Psoas muscle (tissue), 8 donors: ENCODE measurements around the gene KLK10. TPM values are rescaled to one million over a fixed set of nuclear protein-coding genes. Genes with fewer than 3 reads are reported as not detected.

Experiments
- ATAC-seq, 4 donors: fragments of 200-7000 bp; cut with Tn5 transposase; one replicate each; pipeline ENCODE4 v1.9.1; 2020; ENCODE audit warnings: moderate library complexity in 3 of 4, mild to moderate bottlenecking in 2 of 4
- DNase-seq, 2 donors: peaks; one replicate each; pipeline ENCODE4 v3.0.0-alpha.2; 2020
- H3K27ac ChIP-seq: fragments of 200-600 bp; one replicate; pipeline ENCODE4 v1.8.0; 2022
- H3K27me3 ChIP-seq, 3 donors: fragments of 200-600 bp in 1 of 3; one replicate each; pipeline versions ENCODE4 v1.6.1 to v1.8.0; 2013 to 2022; ENCODE audit warnings: low read length in 2 of 3, mild to moderate bottlenecking in 2 of 3, moderate library complexity in 1 of 3; ENCODE audit not compliant: insufficient read depth in 3 of 3
- H3K36me3 ChIP-seq, 2 donors: fragments of 200-600 bp in 1 of 2; one replicate each; pipeline versions ENCODE4 v1.6.1 to v1.8.0; 2013 to 2022; ENCODE audit warnings: low read depth in 1 of 2, mild to moderate bottlenecking in 1 of 2, moderate library complexity in 1 of 2; ENCODE audit not compliant: insufficient read depth in 1 of 2
- H3K4me1 ChIP-seq: fragments of 200-600 bp; one replicate; pipeline ENCODE4 v1.8.0; 2022
- H3K4me3 ChIP-seq: fragments of 200-600 bp; one replicate; pipeline ENCODE4 v1.8.0; 2022; ENCODE audit warnings: mild to moderate bottlenecking
- H3K9me3 ChIP-seq: fragments of 200-600 bp; one replicate; pipeline ENCODE4 v1.8.0; 2022
- WGBS, 3 donors: extraction: QIAGEN DNeasy Blood & Tissue Kit; methylation state at CpG; one replicate each; pipeline versions ENCODE4 v1.1.6 to v1.1.7; 2013; 5-methylcytosine and 5-hydroxymethylcytosine counted together
- intact Hi-C, 2 donors: fragments of 100-400 bp; cut with DNase I; formaldehyde crosslinking; loops; one replicate each; pipeline versions ENCODE4 v1.11.0 to v1.14.2; 2022
- polyA plus RNA-seq, 3 donors: library from polyadenylated mRNA; stranded (reverse); fragments of 200-250 nt; gene quantifications; one replicate each; pipeline ENCODE4 v1.2.3, GENCODE V29; 2013
- total RNA-seq, 4 donors: library from RNA; stranded (reverse); fragmentation: NEBNext Ultra II Directional in 2 of 4; extraction: Animal tissue kit (Norgen Biotek cat#: 25700) in 2 of 4; gene quantifications; one replicate each; pipeline versions ENCODE4 v1.2.1 to v1.2.4, GENCODE V29; 2021 to 2023
- TF ChIP-seq, protein P1 (sequence below): fragments of 200-600 bp; IDR thresholded peaks from one replicate; pipeline ENCODE4 v1.8.0; 2022; ENCODE audit warnings: antibody characterized with exemption
- donor health status: healthy with polysubstance abuse.
- donor health status: DM: no; HTN: no; CAD: no; lungs with moderate emphysema.
- donor health status: Bipolar disorder and iron deficiency.
- donor health status: healthy.
- donor health status: DM: yes; HTN: yes; CAD: no.
- donor health status: DM: no; HTN: no; CAD: no.
- donor health status: DM: no; HTN: no; CAD: no.
- donor health status: DM: yes; HTN: yes; CAD: no.

The KLK10 gene
- total and polyA plus RNA-seq, 7 donors, result 0.04 to 0.16 (median 0.04) TPM; not detected in 4

GRCh38 chr19:51020988-51021651 lies 1.6 kb upstream of the KLK10 start:
- Histone ChIP-seq H3K27me3 (peaks cover 0 to 46% (median 9%) of the 10 kb centered on the region in 3 donors), H3K4me1 (no peaks in the 10 kb centered on the region), H3K4me3 (no peak overlapping the region), H3K27ac (no peak overlapping the region), H3K36me3 (no peaks in the 10 kb centered on the region), H3K9me3 (no peaks in the 10 kb centered on the region)
- ATAC-seq (no peak), DNase-seq (peak in 1 of 2 donors; percentile 0)
- TF ChIP-seq, protein P1, sequence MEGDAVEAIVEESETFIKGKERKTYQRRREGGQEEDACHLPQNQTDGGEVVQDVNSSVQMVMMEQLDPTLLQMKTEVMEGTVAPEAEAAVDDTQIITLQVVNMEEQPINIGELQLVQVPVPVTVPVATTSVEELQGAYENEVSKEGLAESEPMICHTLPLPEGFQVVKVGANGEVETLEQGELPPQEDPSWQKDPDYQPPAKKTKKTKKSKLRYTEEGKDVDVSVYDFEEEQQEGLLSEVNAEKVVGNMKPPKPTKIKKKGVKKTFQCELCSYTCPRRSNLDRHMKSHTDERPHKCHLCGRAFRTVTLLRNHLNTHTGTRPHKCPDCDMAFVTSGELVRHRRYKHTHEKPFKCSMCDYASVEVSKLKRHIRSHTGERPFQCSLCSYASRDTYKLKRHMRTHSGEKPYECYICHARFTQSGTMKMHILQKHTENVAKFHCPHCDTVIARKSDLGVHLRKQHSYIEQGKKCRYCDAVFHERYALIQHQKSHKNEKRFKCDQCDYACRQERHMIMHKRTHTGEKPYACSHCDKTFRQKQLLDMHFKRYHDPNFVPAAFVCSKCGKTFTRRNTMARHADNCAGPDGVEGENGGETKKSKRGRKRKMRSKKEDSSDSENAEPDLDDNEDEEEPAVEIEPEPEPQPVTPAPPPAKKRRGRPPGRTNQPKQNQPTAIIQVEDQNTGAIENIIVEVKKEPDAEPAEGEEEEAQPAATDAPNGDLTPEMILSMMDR, result peak; percentile 42
- intact Hi-C loops, result loop anchor here in 1 of 2 donors (5.0 kb wide), 1 partner anchor 76 kb away; no protein-coding TSS in a partner anchor
- 24 to 33% (median 31%) methylated on average over 7 of the region's 7 CpGs for WGBS, 3 donors

GRCh38 chr19:51018745-51019543 lies 565 bp downstream of the KLK10 start:
- Histone ChIP-seq H3K4me1 (no peaks in the 10 kb centered on the region), H3K27me3 (peaks cover 0 to 59% (median 9%) of the 10 kb centered on the region in 3 donors), H3K27ac (no peak overlapping the region), H3K4me3 (peak overlapping the region; percentile 49), H3K9me3 (no peaks in the 10 kb centered on the region), H3K36me3 (no peaks in the 10 kb centered on the region)
- TF ChIP-seq, protein P1, result no peak
- intact Hi-C loops, result no loop called here
- DNase-seq, result no peak
- 2 to 3% (median 2%) methylated on average over 48 to 68 of the region's 68 CpGs for WGBS, 3 donors
- no peak for ATAC-seq

DNA sequence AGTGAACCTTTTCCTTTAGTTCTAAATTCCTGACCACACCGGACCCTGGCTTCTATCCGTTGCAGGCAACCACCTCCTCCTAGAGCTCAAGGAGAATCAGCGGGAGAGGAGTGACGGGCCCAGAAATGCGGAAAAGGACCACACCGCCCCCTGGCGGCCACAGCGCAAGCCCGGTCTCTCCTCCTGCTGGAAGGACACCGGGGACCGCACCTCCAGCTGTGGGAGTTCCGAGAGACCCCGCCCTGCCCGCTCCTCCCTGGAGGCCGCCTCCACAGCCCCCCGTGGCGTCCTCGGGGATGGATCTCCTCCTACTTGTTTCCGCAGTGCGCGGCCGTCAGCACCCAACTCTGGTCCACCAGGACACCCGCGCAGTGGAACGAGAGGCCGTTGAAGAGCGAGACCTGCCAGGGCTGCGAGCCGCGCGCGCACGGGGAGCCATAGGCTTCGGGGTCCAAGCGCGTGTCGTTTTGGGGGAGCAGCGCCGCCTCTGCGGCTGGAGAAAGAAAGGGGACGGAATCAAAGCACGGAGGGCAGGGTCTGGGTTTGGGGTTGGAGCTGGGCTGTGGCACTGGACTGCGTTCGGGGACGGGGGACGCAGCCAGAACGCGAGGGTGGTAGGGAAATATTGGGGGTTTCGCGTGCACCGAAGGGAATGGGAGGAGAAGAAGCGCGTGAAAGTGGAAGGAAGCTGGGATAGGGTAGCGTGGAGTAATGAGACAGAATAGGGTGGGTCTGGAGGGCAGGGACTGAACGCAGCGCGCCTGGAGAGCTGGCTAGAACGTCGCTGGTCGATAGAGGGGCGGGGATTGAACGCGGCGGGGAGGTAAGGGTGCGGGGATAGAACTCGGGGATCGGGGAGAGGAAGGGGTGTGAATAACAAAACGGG lies 2.5 kb downstream of the KLK10 start:
- Histone ChIP-seq H3K27me3 (peaks cover 0 to 64% (median 9%) of the 10 kb centered on the region in 3 donors), H3K36me3 (no peaks in the 10 kb centered on the region), H3K27ac (no peak overlapping the region), H3K4me3 (peak overlapping the region; percentile 32), H3K4me1 (no peaks in the 10 kb centered on the region), H3K9me3 (no peaks in the 10 kb centered on the region)
- intact Hi-C loops, result no loop called here
- TF ChIP-seq, protein P1, result peak; percentile 41
- ATAC-seq, result no peak
- DNase-seq, result peak in 1 of 2 donors; percentile 67
- WGBS, 3 donors, result 1 to 2% (median 2%) methylated on average over 67 to 68 of the region's 68 CpGs

GRCh38 chr19:51015691-51016267 lies 3.7 kb downstream of the KLK10 start:
- ATAC-seq (no peak), DNase-seq (no peak)
- H3K9me3 ChIP-seq, result no peaks in the 10 kb centered on the region
- TF ChIP-seq, protein P1, result no peak
- no peaks in the 10 kb centered on the region for H3K4me1 ChIP-seq
- no peaks in the 10 kb centered on the region for H3K36me3 ChIP-seq
- no peak overlapping the region for H3K27ac ChIP-seq
- intact Hi-C loops, result no loop called here
- H3K27me3 ChIP-seq, result peaks cover 0 to 64% (median 9%) of the 10 kb centered on the region in 3 donors
- WGBS, 3 donors, result 77 to 81% (median 81%) methylated on average over 16 to 19 of the region's 19 CpGs
- no peak overlapping the region for H3K4me3 ChIP-seq
